Pons (tissue), 1 donor: ENCODE results near the gene IGFBP7.

Source experiments
- DNase-seq: peaks from one replicate; pipeline ENCODE4 v3.0.0-alpha.2; 2016; ENCODE audit warnings: low spot score

IGFBP7 gene

GRCh38 chr4:57129477-57129876 is 19.3 kb upstream of the IGFBP7 start:
- no peak for DNase-seq

- no peak for DNase-seq
Measured at GRCh38 chr4:57127361-57127760, 17.2 kb upstream of the IGFBP7 start.

GRCh38 chr4:57125996-57126395 is 15.8 kb upstream of the IGFBP7 start:
- no peak for DNase-seq

GRCh38 chr4:57124145-57124544 is 14.0 kb upstream of the IGFBP7 start:
- DNase-seq = no peak

GRCh38 chr4:57122959-57123358 is 12.8 kb upstream of the IGFBP7 start:
- no peak for DNase-seq

GRCh38 chr4:57119054-57119651 is 9.0 kb upstream of the IGFBP7 start:
- DNase-seq = peak; percentile 31

- no peak for DNase-seq
Measured at GRCh38 chr4:57117491-57117890, 7.3 kb upstream of the IGFBP7 start.

- no peak for DNase-seq
Measured at GRCh38 chr4:57116245-57116644, 6.1 kb upstream of the IGFBP7 start.

- DNase-seq = no peak
Measured at GRCh38 chr4:57114973-57115372, 4.8 kb upstream of the IGFBP7 start.

- peak; percentile 27 for DNase-seq
Measured at GRCh38 chr4:57113870-57114269, 3.7 kb upstream of the IGFBP7 start.

GRCh38 chr4:57110640-57111511 is 691 bp upstream of the IGFBP7 start:
- DNase-seq = peak; percentile 78

- DNase-seq = no peak
Measured at GRCh38 chr4:57109411-57109846, 756 bp downstream of the IGFBP7 start.

GRCh38 chr4:57106181-57106580 is 4.0 kb downstream of the IGFBP7 start:
- DNase-seq = no peak

GRCh38 chr4:57104706-57105560 is 5.3 kb downstream of the IGFBP7 start:
- no peak for DNase-seq

- DNase-seq = no peak
Measured at GRCh38 chr4:57103051-57103450, 7.1 kb downstream of the IGFBP7 start.

- peak; percentile 44 for DNase-seq
Measured at GRCh38 chr4:57102050-57102624, 8.0 kb downstream of the IGFBP7 start.

GRCh38 chr4:57100979-57101651 is 9.1 kb downstream of the IGFBP7 start:
- DNase-seq = no peak

- no peak for DNase-seq
Measured at GRCh38 chr4:57099363-57099762, 10.8 kb downstream of the IGFBP7 start.

- no peak for DNase-seq
Measured at GRCh38 chr4:57098941-57099340, 11.2 kb downstream of the IGFBP7 start.

GRCh38 chr4:57098415-57098814 is 11.8 kb downstream of the IGFBP7 start:
- DNase-seq = no peak

- DNase-seq = no peak
Measured at GRCh38 chr4:57097711-57098110, 12.5 kb downstream of the IGFBP7 start.

- no peak for DNase-seq
Measured at GRCh38 chr4:57095956-57096355, 14.2 kb downstream of the IGFBP7 start.
